Activated CD8-positive, alpha-beta memory T cell treated with anti-CD3 and anti-CD28 coated beads, Interleukin-2, amount 50 U/mL, for 24 hours (primary cell): ENCODE data around the gene MTHFD1L.
"Not testable (repeated sequence)": the region's sequence is repeated elsewhere in the genome, so short reads cannot be mapped to it uniquely, and the experiment has no call there.

Experiments
- DNase-seq: peaks from one replicate; pipeline ENCODE4 v3.0.0-alpha.2; 2020; ENCODE audit errors: extremely low read depth

MTHFD1L gene

GRCh38 chr6:151067684-151068596 lies 202.4 kb downstream of the MTHFD1L start:
- no peak for DNase-seq

GRCh38 chr6:151068761-151069312 lies 203.3 kb downstream of the MTHFD1L start:
- no peak for DNase-seq

GRCh38 chr6:151069641-151070040 lies 204.1 kb downstream of the MTHFD1L start:
- DNase-seq = no peak

GRCh38 chr6:151070631-151071051 lies 205.1 kb downstream of the MTHFD1L start:
- DNase-seq = no peak

GRCh38 chr6:151071295-151071694 lies 205.8 kb downstream of the MTHFD1L start:
- DNase-seq = no peak

GRCh38 chr6:151073146-151073545 lies 207.6 kb downstream of the MTHFD1L start:
- DNase-seq = no peak

GRCh38 chr6:151073701-151074100 lies 208.2 kb downstream of the MTHFD1L start:
- DNase-seq = no peak

GRCh38 chr6:151075005-151075404 lies 209.5 kb downstream of the MTHFD1L start:
- DNase-seq = no peak

GRCh38 chr6:151075527-151075926 lies 210.0 kb downstream of the MTHFD1L start:
- DNase-seq = no peak

GRCh38 chr6:151075930-151076555 lies 210.5 kb downstream of the MTHFD1L start:
- no peak for DNase-seq

- no peak for DNase-seq
Measured at GRCh38 chr6:151078655-151079054, 213.2 kb downstream of the MTHFD1L start.

- DNase-seq = no peak
Measured at GRCh38 chr6:151081656-151082055, 216.2 kb downstream of the MTHFD1L start.

GRCh38 chr6:151082079-151082478 lies 216.6 kb downstream of the MTHFD1L start:
- no peak for DNase-seq

- no peak for DNase-seq
Measured at GRCh38 chr6:151084275-151084674, 218.8 kb downstream of the MTHFD1L start.

- DNase-seq = not testable (repeated sequence)
Measured at GRCh38 chr6:151087055-151087454, 221.6 kb downstream of the MTHFD1L start.

- no peak for DNase-seq
Measured at GRCh38 chr6:151087861-151088598, 222.5 kb downstream of the MTHFD1L start.

GRCh38 chr6:151088599-151088935 lies 223.1 kb downstream of the MTHFD1L start:
- DNase-seq = no peak

- DNase-seq = no peak
Measured at GRCh38 chr6:151088963-151089362, 223.5 kb downstream of the MTHFD1L start.

GRCh38 chr6:151089978-151090377 lies 224.5 kb downstream of the MTHFD1L start:
- DNase-seq = no peak

GRCh38 chr6:151091571-151091970 lies 226.1 kb downstream of the MTHFD1L start:
- DNase-seq = no peak

GRCh38 chr6:151092591-151092990 lies 227.1 kb downstream of the MTHFD1L start:
- no peak for DNase-seq

GRCh38 chr6:151093706-151094105 lies 228.2 kb downstream of the MTHFD1L start:
- DNase-seq = no peak
